ENCODE measurements around the gene LIMS1. TPM values are rescaled to one million over a fixed set of nuclear protein-coding genes. Genes with fewer than 3 reads are reported as not detected.
"Not testable (repeated sequence)": the region's sequence is repeated elsewhere in the genome, so short reads cannot be mapped to it uniquely, and the experiment has no call there.

LIMS1 gene
- total RNA-seq (ENCODE audit: unreplicated experiment): 144 TPM
- long read RNA-seq, full-length matches to known transcripts: 47 of 49 reads
- long read RNA-seq, partial matches to known transcripts: 1 of 49 reads
- long read RNA-seq, other reads (novel, unspliced or antisense): 1 of 49 reads

- peaks cover 5% of the 10 kb centered on the region for H3K36me3 Mint-ChIP-seq (ENCODE audit: low read depth, unreplicated experiment)
- TF ChIP-seq CTCF (IDR thresholded peaks at IDR 0.05; ENCODE audit: unreplicated experiment): no peak
- H3K9me3 Mint-ChIP-seq (ENCODE audit: unreplicated experiment): no peaks in the 10 kb centered on the region
- peaks cover 6% of the 10 kb centered on the region for H3K27me3 Mint-ChIP-seq (ENCODE audit: unreplicated experiment)
- peak; percentile 90 for DNase-seq (ENCODE audit: low spot score)
- peak within 1 kb of the TSS; percentile 86 for H3K27ac Mint-ChIP-seq (ENCODE audit: unreplicated experiment)
- H3K4me1 Mint-ChIP-seq (ENCODE audit: unreplicated experiment): peaks cover 34% of the 10 kb centered on the region
- H3K4me3 Mint-ChIP-seq (ENCODE audit: unreplicated experiment): peak within 1 kb of the TSS; percentile 93
Observed at GRCh38 chr2:108533832-108534583, at the start of gene LIMS1. TSS of gene LIMS1 (plus strand) at chr2:108534470. CDS start at chr2:108534563, 93 bp downstream.

DNA sequence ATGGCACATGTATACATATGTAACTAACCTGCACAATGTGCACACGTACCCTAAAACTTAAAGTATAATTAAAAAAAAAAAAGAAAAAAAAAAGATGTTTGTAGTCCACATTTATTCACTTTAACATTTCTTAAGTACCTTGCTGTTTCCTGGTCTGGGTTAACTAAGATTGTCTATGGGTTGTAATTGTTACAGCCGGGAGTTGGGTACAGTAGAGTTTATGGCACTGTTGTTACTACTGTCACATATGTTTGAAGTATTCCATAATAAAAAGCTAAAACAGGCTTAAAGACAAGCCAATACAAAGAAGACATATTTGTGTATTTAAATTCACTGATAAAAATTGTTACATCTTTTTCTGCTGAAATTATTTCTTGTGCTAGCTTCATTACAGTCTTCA, 49.0 kb upstream of the LIMS1 start:
- H3K27ac Mint-ChIP-seq (ENCODE audit: unreplicated experiment): no peak overlapping the region

DNA sequence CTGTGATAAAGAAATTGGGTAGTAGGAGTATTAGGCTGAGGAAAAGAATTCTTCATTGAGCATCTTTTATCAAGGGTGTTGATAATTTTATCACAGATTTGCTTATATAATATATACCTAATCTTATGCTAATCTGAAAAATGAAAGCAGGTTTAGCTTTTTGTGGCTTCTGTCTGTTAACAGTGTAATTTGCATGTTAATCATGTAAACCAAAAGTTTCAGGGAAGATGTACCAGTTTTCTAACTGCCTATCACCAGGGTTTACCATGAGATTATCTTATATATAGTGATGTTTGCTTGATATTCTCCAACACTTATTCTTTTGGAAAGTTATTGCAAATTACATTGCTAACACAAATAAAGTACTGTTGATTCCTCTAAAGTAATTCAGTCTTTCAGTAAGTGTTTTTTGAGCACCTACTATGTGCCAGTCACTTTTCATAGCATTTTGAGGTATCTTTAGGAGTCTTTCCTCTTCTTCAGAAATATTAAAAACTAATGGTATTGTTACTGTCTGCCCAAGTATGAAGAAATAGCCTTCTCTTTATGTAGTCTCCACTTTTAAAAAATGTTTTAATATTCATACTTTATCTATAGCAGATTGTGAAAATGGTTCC, 43.7 kb upstream of the LIMS1 start:
- no peak for TF ChIP-seq CTCF (IDR thresholded peaks at IDR 0.05; ENCODE audit: unreplicated experiment)
- H3K4me1 Mint-ChIP-seq (ENCODE audit: unreplicated experiment): no peaks in the 10 kb centered on the region
- no peak for DNase-seq (ENCODE audit: low spot score)
- peaks cover 16% of the 10 kb centered on the region for H3K36me3 Mint-ChIP-seq (ENCODE audit: low read depth, unreplicated experiment)
- H3K9me3 Mint-ChIP-seq (ENCODE audit: unreplicated experiment): no peaks in the 10 kb centered on the region
- H3K4me3 Mint-ChIP-seq (ENCODE audit: unreplicated experiment): no peak overlapping the region
- H3K27ac Mint-ChIP-seq (ENCODE audit: unreplicated experiment): no peak overlapping the region
- no peaks in the 10 kb centered on the region for H3K27me3 Mint-ChIP-seq (ENCODE audit: unreplicated experiment)

More for the DNA sequence above, 49.0 kb upstream of the LIMS1 start:
- no peak overlapping the region for H3K4me3 Mint-ChIP-seq (ENCODE audit: unreplicated experiment)
- H3K4me1 Mint-ChIP-seq (ENCODE audit: unreplicated experiment): no peaks in the 10 kb centered on the region
- TF ChIP-seq CTCF (IDR thresholded peaks at IDR 0.05; ENCODE audit: unreplicated experiment): no peak
- H3K27me3 Mint-ChIP-seq (ENCODE audit: unreplicated experiment): no peaks in the 10 kb centered on the region
- no peaks in the 10 kb centered on the region for H3K9me3 Mint-ChIP-seq (ENCODE audit: unreplicated experiment)
- DNase-seq (ENCODE audit: low spot score): no peak
- peaks cover 25% of the 10 kb centered on the region for H3K36me3 Mint-ChIP-seq (ENCODE audit: low read depth, unreplicated experiment)

GRCh38 chr2:108491848-108492247, 42.4 kb upstream of the LIMS1 start:
- Mint-ChIP-seq H3K9me3 (ENCODE audit: unreplicated experiment) (no peaks in the 10 kb centered on the region), H3K4me3 (ENCODE audit: unreplicated experiment) (no peak overlapping the region), H3K4me1 (ENCODE audit: unreplicated experiment) (no peaks in the 10 kb centered on the region), H3K36me3 (ENCODE audit: low read depth, unreplicated experiment) (peaks cover 16% of the 10 kb centered on the region), H3K27me3 (ENCODE audit: unreplicated experiment) (no peaks in the 10 kb centered on the region), H3K27ac (ENCODE audit: unreplicated experiment) (no peak overlapping the region)
- TF ChIP-seq CTCF (IDR thresholded peaks at IDR 0.05; ENCODE audit: unreplicated experiment): no peak
- DNase-seq (ENCODE audit: low spot score): no peak

GRCh38 chr2:108492364-108492763, 41.9 kb upstream of the LIMS1 start:
- Mint-ChIP-seq H3K9me3 (ENCODE audit: unreplicated experiment) (no peaks in the 10 kb centered on the region), H3K36me3 (ENCODE audit: low read depth, unreplicated experiment) (peaks cover 16% of the 10 kb centered on the region), H3K27ac (ENCODE audit: unreplicated experiment) (no peak overlapping the region), H3K4me1 (ENCODE audit: unreplicated experiment) (no peaks in the 10 kb centered on the region), H3K27me3 (ENCODE audit: unreplicated experiment) (no peaks in the 10 kb centered on the region), H3K4me3 (ENCODE audit: unreplicated experiment) (no peak overlapping the region)
- TF ChIP-seq CTCF (IDR thresholded peaks at IDR 0.05; ENCODE audit: unreplicated experiment): no peak
- DNase-seq (ENCODE audit: low spot score): no peak

- peaks cover 14% of the 10 kb centered on the region for H3K36me3 Mint-ChIP-seq (ENCODE audit: low read depth, unreplicated experiment)
- not testable (repeated sequence) for H3K27me3 Mint-ChIP-seq (ENCODE audit: unreplicated experiment); DNase-seq (ENCODE audit: low spot score); H3K9me3 Mint-ChIP-seq (ENCODE audit: unreplicated experiment); H3K27ac Mint-ChIP-seq (ENCODE audit: unreplicated experiment); H3K4me3 Mint-ChIP-seq (ENCODE audit: unreplicated experiment); H3K4me1 Mint-ChIP-seq (ENCODE audit: unreplicated experiment)
Observed at GRCh38 chr2:108496167-108496566, 38.1 kb upstream of the LIMS1 start.

GRCh38 chr2:108507620-108508019, 26.6 kb upstream of the LIMS1 start:
- not testable (repeated sequence) for H3K4me1 Mint-ChIP-seq (ENCODE audit: unreplicated experiment); DNase-seq (ENCODE audit: low spot score); H3K27ac Mint-ChIP-seq (ENCODE audit: unreplicated experiment); H3K4me3 Mint-ChIP-seq (ENCODE audit: unreplicated experiment); H3K27me3 Mint-ChIP-seq (ENCODE audit: unreplicated experiment); H3K9me3 Mint-ChIP-seq (ENCODE audit: unreplicated experiment)
- H3K36me3 Mint-ChIP-seq (ENCODE audit: low read depth, unreplicated experiment): peaks cover 18% of the 10 kb centered on the region
